Measurements from ENCODE around the gene KARS1. TPM values are rescaled to one million over a fixed set of nuclear protein-coding genes. Genes with fewer than 3 reads are reported as not detected.

The KARS1 gene
- polyA plus RNA-seq, 1 donor from 2014 or later: 151 TPM

- Histone ChIP-seq H3K9ac (ENCODE audit: low read length) (no peak overlapping the region), H3K4me2 (ENCODE audit: low read length) (no peak overlapping the region), H3F3A (ENCODE audit: insufficient read depth, low read length, poor library complexity, severe bottlenecking) (no peaks in the 10 kb centered on the region), H3K9me2 (ENCODE audit: insufficient read depth, low read length) (no peaks in the 10 kb centered on the region), H3K4me3 (ENCODE audit: low read length) (no peak overlapping the region), H3K9me3 (ENCODE audit: low read length) (no peaks in the 10 kb centered on the region), H3K27ac (ENCODE audit: low read length) (no peak overlapping the region), H3K36me3 (ENCODE audit: insufficient read depth, low read length) (no peaks in the 10 kb centered on the region), H4K20me1 (ENCODE audit: insufficient read depth) (no peaks in the 10 kb centered on the region), H3K27me3 (ENCODE audit: insufficient read depth, low read depth, low read length) (no peaks in the 10 kb centered on the region), H2AFZ (ENCODE audit: low read depth, low read length) (no peak overlapping the region), H3K79me2 (replicated peaks; ENCODE audit: insufficient read depth, low read length) (no peaks in the 10 kb centered on the region)
- TF ChIP-seq EP300 (conservative IDR thresholded peaks at IDR 0.05; ENCODE audit: poor library complexity, severe bottlenecking) (no peak), EZH2 (IDR thresholded peaks at IDR 0.05; ENCODE audit: borderline replicate concordance, insufficient read depth, low read length, poor library complexity, severe bottlenecking) (no peak), SMC3 (conservative IDR thresholded peaks at IDR 0.05; ENCODE audit: poor library complexity) (no peak), REST (IDR thresholded peaks at IDR 0.05; ENCODE audit: borderline replicate concordance) (no peak), CTCF (IDR thresholded peaks at IDR 0.05; ENCODE audit: poor library complexity, severe bottlenecking) (no peak), RAD21 (conservative IDR thresholded peaks at IDR 0.05) (no peak), MXI1 (conservative IDR thresholded peaks at IDR 0.05; ENCODE audit: poor library complexity, severe bottlenecking) (no peak), POLR2AphosphoS5 (IDR thresholded peaks at IDR 0.05) (no peak), TAF1 (IDR thresholded peaks at IDR 0.05; ENCODE audit: low read depth) (no peak)
Observed at GRCh38 chr16:75679366-75679765, 31.9 kb upstream of the KARS1 start.

GRCh38 chr16:75676909-75677308, 29.4 kb upstream of the KARS1 start, which contains the start of gene CPHXL2:
Gene CPHXL2 (minus strand): TSS chr16:75677009. CDS start chr16:75676999, 10 bp downstream.
- no peaks in the 10 kb centered on the region for H3F3A ChIP-seq (ENCODE audit: insufficient read depth, low read length, poor library complexity, severe bottlenecking)
- H3K27me3 ChIP-seq (ENCODE audit: insufficient read depth, low read depth, low read length): no peaks in the 10 kb centered on the region
- no peaks in the 10 kb centered on the region for H3K9me3 ChIP-seq (ENCODE audit: low read length)
- no peaks in the 10 kb centered on the region for H3K79me2 ChIP-seq (replicated peaks; ENCODE audit: insufficient read depth, low read length)
- H3K9ac ChIP-seq (ENCODE audit: low read length): no peak within 1 kb of the TSS
- no peak within 1 kb of the TSS for H2AFZ ChIP-seq (ENCODE audit: low read depth, low read length)
- no peaks in the 10 kb centered on the region for H4K20me1 ChIP-seq (ENCODE audit: insufficient read depth)
- no peaks in the 10 kb centered on the region for H3K36me3 ChIP-seq (ENCODE audit: insufficient read depth, low read length)
- no peak within 1 kb of the TSS for H3K4me2 ChIP-seq (ENCODE audit: low read length)
- H3K27ac ChIP-seq (ENCODE audit: low read length): no peak within 1 kb of the TSS
- TF ChIP-seq TAF1 (IDR thresholded peaks at IDR 0.05; ENCODE audit: low read depth): no peak
- TF ChIP-seq SMC3 (conservative IDR thresholded peaks at IDR 0.05; ENCODE audit: poor library complexity): no peak
- TF ChIP-seq EZH2 (IDR thresholded peaks at IDR 0.05; ENCODE audit: borderline replicate concordance, insufficient read depth, low read length, poor library complexity, severe bottlenecking): no peak
- no peak for TF ChIP-seq CTCF (IDR thresholded peaks at IDR 0.05; ENCODE audit: poor library complexity, severe bottlenecking)
- TF ChIP-seq RAD21 (conservative IDR thresholded peaks at IDR 0.05): no peak
- no peak for TF ChIP-seq POLR2AphosphoS5 (IDR thresholded peaks at IDR 0.05)
- TF ChIP-seq MXI1 (conservative IDR thresholded peaks at IDR 0.05; ENCODE audit: poor library complexity, severe bottlenecking): no peak
- no peak for TF ChIP-seq REST (IDR thresholded peaks at IDR 0.05; ENCODE audit: borderline replicate concordance)
- TF ChIP-seq EP300 (conservative IDR thresholded peaks at IDR 0.05; ENCODE audit: poor library complexity, severe bottlenecking): no peak
- no peak within 1 kb of the TSS for H3K4me3 ChIP-seq (ENCODE audit: low read length)
- no peaks in the 10 kb centered on the region for H3K9me2 ChIP-seq (ENCODE audit: insufficient read depth, low read length)
